Ishikawa (cell line): ENCODE measurements around the gene RUNX1.

Experiments
- CREB1 ChIP-seq: IDR thresholded peaks from 2 replicates; pipeline ENCODE4 v1.6.1; 2012; ENCODE audit warnings: low read depth
- EP300 ChIP-seq: IDR thresholded peaks from 2 replicates; pipeline ENCODE4 v1.6.1; 2012; ENCODE audit warnings: borderline replicate concordance
- FOXM1 ChIP-seq: IDR thresholded peaks from 2 replicates; pipeline ENCODE4 v1.6.1; 2012; ENCODE audit warnings: low read depth, borderline replicate concordance
- MAX ChIP-seq: IDR thresholded peaks from 2 replicates; pipeline ENCODE4 v1.6.1; 2012
- NFIC ChIP-seq: IDR thresholded peaks from 2 replicates; pipeline ENCODE4 v1.6.1; 2012
- RAD21 ChIP-seq: IDR thresholded peaks from 2 replicates; pipeline ENCODE4 v1.6.1; 2012; ENCODE audit warnings: low read depth
- REST ChIP-seq: IDR thresholded peaks from 2 replicates; pipeline ENCODE4 v1.6.1; 2012; ENCODE audit warnings: low read depth, mild to moderate bottlenecking
- TEAD4 ChIP-seq: IDR thresholded peaks from 2 replicates; pipeline ENCODE4 v1.6.1; 2012
- YY1 ChIP-seq: IDR thresholded peaks from 2 replicates; pipeline ENCODE4 v1.6.1; 2012; ENCODE audit warnings: low read depth
- ZBTB7A ChIP-seq: IDR thresholded peaks from 2 replicates; pipeline ENCODE4 v1.6.1; 2012; ENCODE audit warnings: low read depth

GRCh38 chr21:35086357-35086756 lies 37.3 kb upstream of the RUNX1 start:
- TF ChIP-seq MAX = no peak
- TF ChIP-seq TEAD4 = no peak
- TF ChIP-seq ZBTB7A = no peak
- TF ChIP-seq YY1 = no peak
- TF ChIP-seq EP300 = no peak
- TF ChIP-seq REST = no peak
- no peak for TF ChIP-seq NFIC
- TF ChIP-seq CREB1 = no peak
- TF ChIP-seq FOXM1 = no peak
- TF ChIP-seq RAD21 = no peak
